ENCODE data around the gene MGAT5B. TPM values are rescaled to one million over a fixed set of nuclear protein-coding genes. Genes with fewer than 3 reads are reported as not detected.

The MGAT5B gene
- total and polyA plus RNA-seq, 2 donors from 2014 or later, result 0.56 to 2.3 TPM

DNA sequence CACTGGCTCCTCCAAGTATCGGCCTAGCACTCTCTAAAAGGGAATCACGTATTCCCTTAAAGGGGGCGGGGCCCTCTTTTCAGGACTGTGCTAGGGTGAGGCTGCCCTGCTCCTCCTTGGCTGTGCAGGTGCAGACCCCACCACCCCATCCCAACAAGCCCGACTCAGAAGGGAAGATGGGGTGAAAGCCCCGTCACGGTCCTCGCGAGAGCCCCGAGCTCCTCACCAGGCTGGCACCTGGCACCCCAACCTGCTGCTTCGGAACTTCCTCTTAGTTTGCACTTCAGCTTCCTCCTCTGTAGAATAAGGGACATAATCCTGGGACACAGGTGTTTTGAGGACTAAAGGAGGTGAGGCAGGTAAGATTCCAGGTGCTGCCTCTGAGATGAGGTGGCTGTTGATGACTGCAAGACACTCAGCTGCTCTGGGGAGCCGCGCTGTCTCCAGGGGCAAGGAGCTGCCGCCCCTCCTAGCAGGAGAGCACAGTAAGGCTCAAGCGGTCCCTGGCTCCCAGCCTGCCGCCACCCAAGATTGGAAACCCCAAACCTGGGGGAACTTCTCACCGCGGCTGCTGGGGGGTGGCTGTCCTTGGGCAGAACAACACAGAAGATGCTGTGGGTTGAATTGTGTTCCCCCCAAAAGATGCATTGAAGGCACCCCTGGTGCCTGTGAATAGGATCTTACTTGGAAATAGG, 88.8 kb downstream of the MGAT5B start:
- DNase-seq (peak in 1 of 5 donors; percentile 48), FAIRE-seq (no peak)
- no peaks in the 10 kb centered on the region for H3K27me3 ChIP-seq (ENCODE audit: control insufficient read depth, insufficient read depth, low read length)
- intact Hi-C loops (cut with DNase I), result no loop called here
- no peak overlapping the region for H3K4me3 ChIP-seq (ENCODE audit: low read length in 3 of 3)
- H3K4me1 ChIP-seq (ENCODE audit: control insufficient read depth in 2 of 3, insufficient read depth in 2 of 3, low read depth in 1 of 3, low read length in 3 of 3), result no peaks in the 10 kb centered on the region
- TF ChIP-seq, protein P1, sequence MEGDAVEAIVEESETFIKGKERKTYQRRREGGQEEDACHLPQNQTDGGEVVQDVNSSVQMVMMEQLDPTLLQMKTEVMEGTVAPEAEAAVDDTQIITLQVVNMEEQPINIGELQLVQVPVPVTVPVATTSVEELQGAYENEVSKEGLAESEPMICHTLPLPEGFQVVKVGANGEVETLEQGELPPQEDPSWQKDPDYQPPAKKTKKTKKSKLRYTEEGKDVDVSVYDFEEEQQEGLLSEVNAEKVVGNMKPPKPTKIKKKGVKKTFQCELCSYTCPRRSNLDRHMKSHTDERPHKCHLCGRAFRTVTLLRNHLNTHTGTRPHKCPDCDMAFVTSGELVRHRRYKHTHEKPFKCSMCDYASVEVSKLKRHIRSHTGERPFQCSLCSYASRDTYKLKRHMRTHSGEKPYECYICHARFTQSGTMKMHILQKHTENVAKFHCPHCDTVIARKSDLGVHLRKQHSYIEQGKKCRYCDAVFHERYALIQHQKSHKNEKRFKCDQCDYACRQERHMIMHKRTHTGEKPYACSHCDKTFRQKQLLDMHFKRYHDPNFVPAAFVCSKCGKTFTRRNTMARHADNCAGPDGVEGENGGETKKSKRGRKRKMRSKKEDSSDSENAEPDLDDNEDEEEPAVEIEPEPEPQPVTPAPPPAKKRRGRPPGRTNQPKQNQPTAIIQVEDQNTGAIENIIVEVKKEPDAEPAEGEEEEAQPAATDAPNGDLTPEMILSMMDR (IDR thresholded peaks at IDR 0.05; ENCODE audit: borderline replicate concordance, extremely low read depth, insufficient read depth), result no peak
- H3K9me3 ChIP-seq (ENCODE audit: control insufficient read depth in 2 of 3, insufficient read depth in 1 of 3, low read length in 3 of 3), result no peaks in the 10 kb centered on the region
- H3K27ac ChIP-seq (ENCODE audit: low read depth in 2 of 2, low read length in 2 of 2), result no peak overlapping the region
- no peaks in the 10 kb centered on the region for H3K36me3 ChIP-seq (ENCODE audit: control insufficient read depth in 2 of 3, insufficient read depth in 3 of 3, low read length in 3 of 3)
- no peak overlapping the region for H3K9ac ChIP-seq (ENCODE audit: low read length in 3 of 3)

DNA sequence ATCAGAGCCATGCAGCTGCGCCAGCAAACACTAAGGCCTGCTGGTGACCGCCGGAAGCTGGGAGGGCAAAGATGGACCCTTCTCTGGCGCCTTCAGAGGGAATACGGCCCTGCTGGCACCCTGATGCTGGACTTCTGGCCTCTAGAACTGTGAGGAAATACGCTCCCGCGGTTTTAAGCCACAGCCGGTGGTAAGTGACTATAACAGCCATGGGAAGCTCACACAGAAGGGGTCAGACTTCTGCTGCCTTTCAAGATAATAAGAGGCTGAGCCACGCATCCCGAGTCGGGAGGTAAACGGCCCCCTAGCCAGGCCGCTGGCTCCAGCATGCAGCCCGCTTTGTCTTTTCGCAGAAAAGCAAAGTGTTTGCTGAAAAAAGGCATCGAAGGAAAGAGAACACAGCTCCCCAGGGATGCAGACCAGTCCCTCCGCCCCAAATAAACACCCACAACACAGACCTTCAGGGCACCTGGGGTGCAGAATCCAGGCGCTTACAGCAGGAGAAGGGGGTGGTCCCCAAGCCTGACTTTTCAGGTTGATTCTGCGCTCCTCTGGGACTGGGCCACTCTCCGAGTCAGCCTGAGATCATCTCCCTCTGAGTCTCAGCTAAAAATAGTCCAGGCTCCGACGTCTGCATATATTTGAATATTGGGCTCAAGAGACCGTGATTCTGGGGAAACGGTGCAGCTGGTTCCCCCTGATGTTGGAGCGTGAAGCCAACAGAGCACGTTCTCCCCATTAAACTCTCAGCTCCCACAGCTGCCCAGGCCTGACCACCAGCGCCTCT, 89.7 kb downstream of the MGAT5B start:
- H3K4me1 ChIP-seq (ENCODE audit: control insufficient read depth in 2 of 3, insufficient read depth in 2 of 3, low read depth in 1 of 3, low read length in 3 of 3), result no peaks in the 10 kb centered on the region
- DNase-seq, result peak in 2 of 5 donors; percentile 34 to 47
- no peak overlapping the region for H3K4me3 ChIP-seq (ENCODE audit: low read length in 3 of 3)
- no peaks in the 10 kb centered on the region for H3K36me3 ChIP-seq (ENCODE audit: control insufficient read depth in 2 of 3, insufficient read depth in 3 of 3, low read length in 3 of 3)
- intact Hi-C loops (cut with DNase I), result no loop called here
- no peak for FAIRE-seq
- no peak overlapping the region for H3K9ac ChIP-seq (ENCODE audit: low read length in 3 of 3)
- H3K9me3 ChIP-seq (ENCODE audit: control insufficient read depth in 2 of 3, insufficient read depth in 1 of 3, low read length in 3 of 3), result no peaks in the 10 kb centered on the region
- H3K27me3 ChIP-seq (ENCODE audit: control insufficient read depth, insufficient read depth, low read length), result no peaks in the 10 kb centered on the region
- no peak overlapping the region for H3K27ac ChIP-seq (ENCODE audit: low read depth in 2 of 2, low read length in 2 of 2)
- TF ChIP-seq, protein P1 (IDR thresholded peaks at IDR 0.05; ENCODE audit: borderline replicate concordance, extremely low read depth, insufficient read depth), result no peak

DNA sequence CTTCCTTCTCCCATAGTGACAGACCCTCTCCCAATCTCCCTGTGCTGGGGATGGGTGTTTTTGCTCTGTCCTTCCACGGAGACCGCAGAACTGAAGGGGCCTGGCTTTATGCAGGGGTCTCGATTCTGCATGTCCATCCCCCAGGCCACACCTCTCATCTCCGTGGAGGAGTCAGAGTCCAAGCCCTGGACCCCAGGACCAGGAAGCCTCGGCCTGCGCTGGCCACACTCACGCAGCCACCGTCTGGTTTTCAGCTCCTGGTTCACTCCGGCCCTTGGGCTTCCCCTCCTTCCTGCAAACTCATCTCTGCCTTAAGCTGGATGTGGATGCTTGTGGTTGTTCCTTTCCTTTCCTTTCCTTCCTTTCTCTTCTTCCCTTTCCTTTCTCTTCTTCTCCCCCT, 90.8 kb downstream of the MGAT5B start:
- TF ChIP-seq, protein P1 (IDR thresholded peaks at IDR 0.05; ENCODE audit: borderline replicate concordance, extremely low read depth, insufficient read depth), result no peak
- Histone ChIP-seq H3K4me1 (ENCODE audit: control insufficient read depth in 2 of 3, insufficient read depth in 2 of 3, low read depth in 1 of 3, low read length in 3 of 3) (no peaks in the 10 kb centered on the region), H3K4me3 (ENCODE audit: low read length in 3 of 3) (no peak overlapping the region), H3K9me3 (ENCODE audit: control insufficient read depth in 2 of 3, insufficient read depth in 1 of 3, low read length in 3 of 3) (no peaks in the 10 kb centered on the region), H3K27me3 (ENCODE audit: control insufficient read depth, insufficient read depth, low read length) (no peaks in the 10 kb centered on the region), H3K27ac (ENCODE audit: low read depth in 2 of 2, low read length in 2 of 2) (no peak overlapping the region), H3K9ac (ENCODE audit: low read length in 3 of 3) (no peak overlapping the region), H3K36me3 (ENCODE audit: control insufficient read depth in 2 of 3, insufficient read depth in 3 of 3, low read length in 3 of 3) (no peaks in the 10 kb centered on the region)
- intact Hi-C loops (cut with DNase I), result no loop called here
- DNase-seq, result peak in 1 of 5 donors; percentile 41
- no peak for FAIRE-seq
